Epithelial cell of prostate (primary cell): ENCODE measurements around the gene AFM.

Experiments
- DNase-seq: peaks from one replicate; pipeline ENCODE4 v3.0.0-alpha.2; 2011; ENCODE audit warnings: low read depth, low spot score
- H3K27ac ChIP-seq: fragments of 450-650 bp; 2 replicates; pipeline ENCODE4 v1.5.1; 2017; ENCODE audit warnings: mild to moderate bottlenecking

Gene AFM

DNA sequence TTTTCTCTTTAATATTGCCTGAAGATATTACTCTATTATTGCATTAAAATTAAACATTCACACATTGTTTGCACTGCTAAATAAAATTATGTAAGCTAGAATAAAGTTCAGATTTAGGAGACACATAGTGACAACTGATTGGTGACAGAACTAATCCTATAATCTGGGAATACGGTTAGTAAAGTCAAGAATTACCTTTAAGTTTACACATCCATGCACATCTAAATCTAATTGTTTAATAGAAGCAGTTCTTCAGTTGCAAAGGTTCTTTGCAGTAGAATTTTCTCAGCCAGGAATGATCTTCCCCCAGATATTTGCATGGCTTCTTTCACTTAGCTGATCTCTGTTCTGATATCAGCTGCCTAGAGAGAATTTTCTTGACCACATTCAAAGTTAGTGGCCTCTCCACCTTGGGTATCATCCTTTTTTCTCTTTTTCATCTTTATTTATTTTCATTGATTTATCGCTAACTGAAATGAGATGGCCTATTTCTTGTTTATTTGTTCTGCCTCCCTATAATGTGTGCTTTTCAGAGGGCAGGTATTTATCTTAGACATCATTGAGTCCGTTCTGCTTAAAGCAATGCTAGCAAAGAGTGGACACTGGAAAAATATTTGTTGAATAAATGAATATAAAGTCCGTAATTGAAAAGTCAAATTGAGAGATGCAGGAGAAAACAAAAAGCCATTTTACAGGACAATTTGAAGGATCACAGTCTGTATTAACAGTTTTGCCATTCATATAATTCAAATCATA is 32.9 kb upstream of the AFM start:
- no peak overlapping the region for H3K27ac ChIP-seq
- no peak for DNase-seq

DNA sequence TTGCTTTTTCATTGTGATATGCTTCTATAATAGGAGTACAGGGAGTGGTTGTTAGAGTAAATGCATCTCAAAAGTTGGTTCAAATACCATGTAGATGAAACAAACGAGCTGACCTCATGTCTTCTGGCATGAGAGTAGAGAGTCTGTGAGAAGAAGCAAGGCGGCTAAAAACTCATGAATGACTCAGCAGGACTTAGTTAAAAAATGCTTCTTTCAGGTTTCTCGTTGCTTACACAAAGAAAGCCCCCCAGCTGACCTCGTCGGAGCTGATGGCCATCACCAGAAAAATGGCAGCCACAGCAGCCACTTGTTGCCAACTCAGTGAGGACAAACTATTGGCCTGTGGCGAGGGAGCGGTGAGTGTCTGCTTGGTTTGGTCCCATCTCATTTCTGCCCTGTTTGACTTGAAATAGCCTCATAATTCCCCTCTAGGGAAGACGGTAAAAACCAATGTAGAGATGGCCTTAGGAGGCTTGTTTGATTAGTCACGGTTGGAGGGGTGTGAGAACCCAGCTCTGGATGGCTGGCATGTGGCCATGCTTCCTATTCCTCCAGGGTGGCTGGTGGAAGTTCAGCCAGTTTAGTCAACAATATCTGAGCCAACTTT is 31.0 kb upstream of the AFM start:
- DNase-seq, result peak; percentile 26
- H3K27ac ChIP-seq, result peak overlapping the region; percentile 79

GRCh38 chr4:73451404-73451803 is 30.1 kb upstream of the AFM start:
- no peak for DNase-seq
- no peak overlapping the region for H3K27ac ChIP-seq

DNA sequence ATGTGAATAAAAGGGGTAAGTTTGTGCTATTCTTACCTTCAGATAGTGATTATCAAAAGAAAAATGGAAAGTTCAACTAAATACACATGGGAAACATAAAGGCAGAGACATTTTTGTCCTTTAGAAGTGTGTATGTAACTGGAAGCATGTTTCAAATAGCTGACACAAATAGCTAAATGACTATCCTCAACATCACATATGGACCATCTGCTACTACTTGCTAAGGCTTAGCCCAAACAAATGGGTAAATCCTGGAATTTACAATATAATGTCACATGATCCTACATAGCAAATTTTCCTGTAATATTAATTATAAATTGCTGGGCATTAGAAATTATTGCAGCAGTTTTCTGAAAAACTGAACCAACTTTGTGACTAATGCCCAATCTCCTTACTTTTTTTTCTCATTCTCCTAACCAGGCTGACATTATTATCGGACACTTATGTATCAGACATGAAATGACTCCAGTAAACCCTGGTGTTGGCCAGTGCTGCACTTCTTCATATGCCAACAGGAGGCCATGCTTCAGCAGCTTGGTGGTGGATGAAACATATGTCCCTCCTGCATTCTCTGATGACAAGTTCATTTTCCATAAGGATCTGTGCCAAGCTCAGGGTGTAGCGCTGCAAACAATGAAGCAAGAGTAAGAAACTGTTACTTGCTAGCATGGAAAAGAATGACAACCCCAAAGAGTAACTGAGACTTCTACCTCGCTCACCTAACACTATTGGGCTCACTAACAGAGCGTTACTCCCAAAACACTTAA is 29.4 kb upstream of the AFM start:
- H3K27ac ChIP-seq, result no peak overlapping the region
- DNase-seq, result no peak

GRCh38 chr4:73452953-73453700 is 28.4 kb upstream of the AFM start:
- DNase-seq, result no peak
- H3K27ac ChIP-seq, result no peak overlapping the region

DNA sequence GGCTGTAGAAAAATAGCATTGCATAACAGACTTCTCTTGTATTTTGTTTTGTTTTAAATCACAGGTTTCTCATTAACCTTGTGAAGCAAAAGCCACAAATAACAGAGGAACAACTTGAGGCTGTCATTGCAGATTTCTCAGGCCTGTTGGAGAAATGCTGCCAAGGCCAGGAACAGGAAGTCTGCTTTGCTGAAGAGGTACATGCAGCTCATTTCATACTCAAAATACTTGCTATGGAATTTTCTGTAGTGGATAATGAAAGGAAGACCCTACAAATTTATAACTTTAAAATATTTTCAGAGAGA is 27.9 kb upstream of the AFM start:
- DNase-seq, result no peak
- no peak overlapping the region for H3K27ac ChIP-seq

DNA sequence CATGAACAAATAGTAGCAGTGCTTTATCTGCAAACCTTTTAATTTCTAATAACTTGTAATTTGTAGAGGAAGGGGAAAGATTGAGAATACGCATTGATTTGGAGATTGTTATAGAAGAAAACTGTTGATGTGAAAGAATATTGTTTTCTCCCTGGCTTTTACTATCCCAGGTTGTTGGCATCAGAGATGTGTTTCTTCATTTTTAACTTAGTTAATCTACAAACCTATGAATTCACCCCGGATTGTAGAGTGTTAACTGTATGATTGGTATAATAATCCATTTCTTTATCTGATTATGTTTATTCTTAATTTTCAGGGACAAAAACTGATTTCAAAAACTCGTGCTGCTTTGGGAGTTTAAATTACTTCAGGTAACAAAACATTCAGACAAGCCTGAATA is 26.6 kb upstream of the AFM start:
- H3K27ac ChIP-seq, result no peak overlapping the region
- no peak for DNase-seq

- DNase-seq, result no peak
- H3K27ac ChIP-seq, result no peak overlapping the region
Measured at GRCh38 chr4:73456177-73457022, 25.1 kb upstream of the AFM start.

DNA sequence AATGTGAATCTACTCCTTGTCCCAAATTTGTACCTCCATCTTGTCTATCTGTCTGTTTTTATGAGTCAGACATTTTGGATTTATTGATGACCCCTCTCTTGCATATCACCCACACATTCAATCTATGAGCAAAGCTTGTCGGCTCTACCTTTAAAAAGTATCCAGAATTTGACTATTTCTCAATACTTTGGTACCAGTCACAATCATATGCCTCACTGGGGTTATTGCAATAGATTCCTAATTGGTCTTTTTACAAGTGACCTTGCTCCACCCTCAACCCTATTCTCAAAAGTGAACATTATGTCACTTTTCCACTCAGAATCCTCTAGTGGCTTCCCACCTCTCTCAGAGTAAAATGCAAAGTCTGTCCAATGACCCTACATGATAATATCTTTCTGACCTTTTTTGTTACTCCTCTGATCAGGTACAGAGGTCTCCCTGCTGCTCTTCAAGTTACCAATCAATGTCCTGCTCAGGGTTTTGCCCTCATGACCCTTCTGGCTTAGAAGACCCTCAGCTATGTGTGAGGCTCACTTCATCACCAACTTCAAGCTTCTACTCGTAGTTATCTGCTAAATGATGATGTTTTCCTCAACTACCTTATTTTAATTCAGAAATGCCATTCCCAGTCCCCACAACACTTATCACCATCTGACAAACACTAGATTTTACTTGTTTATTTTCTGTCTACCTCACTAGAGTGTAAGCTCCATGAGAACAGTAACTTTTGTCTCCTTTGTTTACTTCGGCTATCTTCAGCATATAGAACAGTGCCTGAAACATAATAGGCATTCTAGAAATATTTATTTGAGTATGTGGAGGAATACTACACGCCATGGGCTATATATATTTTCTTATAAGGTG is 23.1 kb upstream of the AFM start:
- H3K27ac ChIP-seq, result no peak overlapping the region
- DNase-seq, result no peak

DNA sequence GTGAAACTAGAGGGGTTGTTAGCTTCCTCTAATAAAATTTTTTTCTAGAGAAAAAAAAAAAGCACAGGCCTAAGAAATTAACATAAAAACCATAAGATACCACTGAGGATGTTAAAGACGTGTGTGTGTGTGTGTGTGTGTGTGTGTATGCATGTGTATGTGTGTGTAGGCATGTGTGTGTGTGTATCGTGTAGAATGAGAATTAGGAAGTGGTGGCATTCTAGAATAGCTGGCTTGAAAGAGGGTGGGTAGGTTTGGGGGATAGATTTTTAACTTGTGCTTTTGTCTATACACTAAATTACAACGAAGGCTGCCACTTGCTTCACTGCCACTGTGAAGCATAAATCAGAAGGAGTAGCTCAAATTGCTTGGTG is 22.5 kb upstream of the AFM start:
- no peak overlapping the region for H3K27ac ChIP-seq
- no peak for DNase-seq

DNA sequence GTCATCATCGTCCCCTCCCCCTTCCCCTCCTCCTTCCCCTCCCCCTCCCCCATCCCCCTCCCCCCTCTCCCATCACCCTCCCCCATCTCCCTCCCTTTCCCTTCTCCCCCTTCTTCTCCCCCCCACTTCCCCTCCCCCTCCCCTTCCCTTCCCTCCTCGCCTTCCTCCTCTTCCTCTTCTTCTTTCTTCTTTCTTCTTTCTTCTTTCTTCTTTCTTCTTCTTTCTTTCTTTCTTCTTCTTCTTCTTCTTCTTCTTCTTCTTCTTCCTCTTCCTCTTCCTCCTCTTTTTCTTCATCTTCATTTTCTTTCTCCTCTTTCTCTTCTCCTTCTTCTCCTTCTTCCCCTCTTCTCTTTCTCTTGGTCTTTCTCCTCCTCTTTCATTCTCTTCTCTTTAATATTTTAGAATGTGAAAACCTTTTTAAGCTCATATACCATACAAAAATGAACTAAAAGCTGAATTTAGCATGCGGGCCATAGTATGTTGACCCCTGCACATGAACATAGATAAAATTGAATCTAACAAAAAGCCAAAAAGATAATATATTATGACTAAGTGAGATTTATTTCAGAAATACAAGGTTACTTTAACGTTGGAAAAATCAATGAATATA is 20.5 kb upstream of the AFM start:
- DNase-seq, result no peak
- no peak overlapping the region for H3K27ac ChIP-seq

DNA sequence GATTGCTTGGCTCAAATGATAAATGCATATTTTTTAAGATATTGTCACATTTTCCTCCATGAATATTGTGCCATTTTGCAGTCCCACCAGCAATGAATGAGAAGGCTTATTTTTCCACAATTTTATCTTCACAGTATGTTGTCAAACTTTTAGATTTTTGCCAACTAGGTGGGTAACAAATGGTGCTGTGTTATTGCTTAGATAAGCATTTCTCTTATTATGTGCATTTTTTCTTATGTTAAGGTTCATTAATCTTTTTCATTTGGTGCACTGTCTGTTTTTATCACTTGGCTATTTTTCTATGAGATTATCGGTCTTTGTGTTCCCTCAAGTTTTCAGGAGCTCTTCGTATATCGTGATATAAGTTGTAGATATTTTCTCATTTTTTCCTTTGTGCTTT is 13.4 kb upstream of the AFM start:
- no peak overlapping the region for H3K27ac ChIP-seq
- DNase-seq, result no peak

GRCh38 chr4:73470728-73471127 is 10.8 kb upstream of the AFM start:
- H3K27ac ChIP-seq, result no peak overlapping the region
- DNase-seq, result no peak

DNA sequence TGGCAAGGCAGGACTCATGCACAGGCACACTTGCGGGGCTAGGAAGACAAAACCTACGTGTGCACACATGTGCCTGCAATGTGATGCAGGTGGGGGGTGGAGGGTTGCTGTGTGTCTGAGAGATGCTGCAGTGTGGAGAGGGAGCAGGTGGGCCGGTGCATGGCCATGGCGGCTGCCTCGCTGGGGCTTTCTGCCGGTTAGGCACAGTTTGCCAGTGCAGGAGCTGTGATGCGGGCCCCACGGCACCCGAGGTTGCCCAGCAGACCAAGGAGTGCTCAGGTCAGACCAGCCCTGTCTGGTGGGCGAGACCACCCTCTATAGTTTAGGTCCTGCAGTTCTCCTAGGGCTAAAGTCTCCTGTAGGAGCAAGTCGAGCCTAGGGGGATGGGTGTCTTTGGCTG is 4.4 kb upstream of the AFM start:
- no peak overlapping the region for H3K27ac ChIP-seq
- no peak for DNase-seq

DNA sequence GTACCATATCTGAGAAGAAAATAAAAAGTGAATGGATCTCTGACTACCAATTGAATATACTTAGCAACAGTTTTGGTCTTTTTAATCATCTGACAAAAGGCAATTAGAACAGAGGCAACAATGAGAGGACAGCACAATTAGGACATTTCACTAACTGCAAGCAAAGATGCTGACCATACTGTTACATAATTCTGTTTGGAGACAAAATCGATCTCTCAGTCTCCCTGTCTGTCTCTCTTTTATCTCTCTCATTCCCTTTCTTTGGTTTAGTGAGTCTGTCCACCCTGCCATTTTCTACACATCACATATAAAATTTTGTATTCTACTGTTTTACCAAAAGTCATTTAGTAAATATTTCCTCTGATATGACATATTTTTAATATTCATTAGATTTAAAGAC is 2.2 kb upstream of the AFM start:
- H3K27ac ChIP-seq, result no peak overlapping the region
- DNase-seq, result no peak

DNA sequence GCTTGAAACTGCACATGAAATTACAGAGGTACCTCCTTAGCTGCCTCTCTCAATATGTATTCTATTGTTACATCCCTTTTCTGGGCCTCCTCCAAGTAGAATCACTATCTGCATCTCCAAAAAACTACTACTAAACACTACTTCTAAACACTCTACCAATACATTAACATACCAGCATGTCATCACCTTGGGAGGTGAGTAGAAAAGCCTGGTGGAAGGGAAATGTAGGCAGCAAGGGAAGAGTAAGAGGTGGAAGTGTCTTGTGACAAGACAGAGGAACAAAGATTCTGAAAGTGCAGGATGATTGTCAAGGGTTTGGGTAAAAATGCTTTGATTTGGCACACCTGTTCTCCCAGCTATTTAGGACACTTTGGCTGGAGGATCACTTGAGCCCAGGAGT is 3.5 kb downstream of the AFM start:
- no peak for DNase-seq
- H3K27ac ChIP-seq, result no peak overlapping the region

- no peak for DNase-seq
Measured at GRCh38 chr4:73485596-73485995, 4.1 kb downstream of the AFM start.

DNA sequence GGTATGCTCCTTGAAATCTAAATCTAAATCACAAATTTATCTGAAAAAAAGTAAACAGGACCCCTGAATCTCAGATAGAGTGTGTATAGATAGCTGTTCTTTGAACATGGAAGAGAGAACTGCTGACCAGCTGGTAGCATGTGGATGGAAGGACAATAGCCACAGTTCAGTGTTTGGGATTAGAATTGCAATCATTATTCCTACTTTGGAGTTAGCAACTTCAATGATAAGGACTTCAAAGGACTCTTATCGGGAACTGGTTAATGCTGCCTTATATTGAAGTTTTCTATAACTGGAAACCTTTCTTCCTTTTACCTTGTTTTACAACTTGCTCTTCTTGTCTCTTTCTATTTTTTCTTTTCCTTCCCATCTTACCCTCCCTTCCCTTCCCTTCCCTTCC is 5.0 kb downstream of the AFM start:
- no peak overlapping the region for H3K27ac ChIP-seq
- no peak for DNase-seq

More at GRCh38 chr4:73485596-73485995, 4.1 kb downstream of the AFM start:
- H3K27ac ChIP-seq, result no peak overlapping the region

- no peak for DNase-seq
- no peak overlapping the region for H3K27ac ChIP-seq
Measured at GRCh38 chr4:73487233-73487632, 5.7 kb downstream of the AFM start.
